Stimulated activated CD8-positive, alpha-beta memory T cell treated with anti-CD3 and anti-CD28 coated beads, Interleukin-12 subunit alpha, Interleukin-12 subunit beta, amount 100 ng/mL, for 4 hours (primary cell): ENCODE results near the gene LCT.
A peak's percentile ranks its signal among the peaks of the same experiment; 100 is the strongest.
"Not testable (repeated sequence)": the region's sequence is repeated elsewhere in the genome, so short reads cannot be mapped to it uniquely, and the experiment has no call there.

ENCODE experiments used
- DNase-seq: peaks from one replicate; pipeline ENCODE4 v3.0.0-alpha.2; 2020; ENCODE audit warnings: low read depth

Gene LCT

DNA sequence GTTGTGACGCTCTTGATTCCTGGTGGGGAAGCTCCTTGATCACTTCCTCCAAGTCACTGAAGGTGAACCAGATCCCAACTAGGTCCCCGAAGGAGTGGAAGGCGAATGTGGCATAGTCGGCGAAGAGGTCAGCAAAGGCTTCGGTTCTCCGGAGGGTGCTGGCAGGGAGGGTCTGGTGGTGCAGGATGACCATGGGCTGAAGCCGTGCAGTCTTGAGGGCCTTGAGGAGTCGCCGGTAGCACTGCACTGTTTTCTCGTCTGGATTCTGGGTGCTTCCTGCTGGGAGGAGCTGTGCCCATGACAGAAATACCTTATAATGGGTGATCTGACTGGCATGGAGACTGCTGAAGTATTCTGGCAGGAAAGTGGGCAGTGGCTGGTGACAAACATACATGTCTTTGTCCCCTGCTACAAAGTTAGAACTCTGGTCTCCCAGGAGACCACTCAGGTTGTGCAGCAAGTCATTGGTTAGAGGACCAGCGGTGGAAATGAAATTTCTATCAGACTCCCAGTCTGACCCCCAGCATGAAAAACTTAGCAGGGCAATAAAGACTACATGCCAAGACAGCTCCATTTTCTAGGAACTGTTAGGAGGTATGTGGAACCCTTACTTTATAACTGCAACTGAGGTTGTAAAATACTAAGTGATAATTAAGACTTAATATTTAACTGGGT is at the start of gene LCT:
LCT (minus strand) TSS at position 589 of the 675 bp plus-strand sequence; CDS start at position 574, 15 bp downstream.
- DNase-seq, result no peak

DNA sequence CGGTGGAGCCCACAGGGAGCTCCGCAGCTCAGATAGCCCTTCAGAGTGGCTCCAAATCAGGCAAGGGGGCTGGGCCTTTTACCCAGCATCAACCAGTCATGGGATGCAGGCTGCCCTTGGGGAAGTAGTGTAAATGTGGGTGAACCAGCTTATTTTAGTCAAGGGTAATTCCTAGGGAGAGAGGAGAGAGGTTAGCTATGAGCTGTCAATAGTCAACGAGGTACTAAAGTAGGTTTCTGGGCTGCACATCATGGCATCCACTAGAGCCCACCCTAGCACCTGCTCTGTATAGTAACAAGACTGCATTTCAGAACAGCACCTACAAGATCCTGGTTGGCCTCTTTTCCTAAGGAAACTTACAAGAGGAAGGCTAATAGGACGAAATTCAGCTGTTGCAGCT is 48.7 kb upstream of the LCT start:
- DNase-seq, result no peak

DNA sequence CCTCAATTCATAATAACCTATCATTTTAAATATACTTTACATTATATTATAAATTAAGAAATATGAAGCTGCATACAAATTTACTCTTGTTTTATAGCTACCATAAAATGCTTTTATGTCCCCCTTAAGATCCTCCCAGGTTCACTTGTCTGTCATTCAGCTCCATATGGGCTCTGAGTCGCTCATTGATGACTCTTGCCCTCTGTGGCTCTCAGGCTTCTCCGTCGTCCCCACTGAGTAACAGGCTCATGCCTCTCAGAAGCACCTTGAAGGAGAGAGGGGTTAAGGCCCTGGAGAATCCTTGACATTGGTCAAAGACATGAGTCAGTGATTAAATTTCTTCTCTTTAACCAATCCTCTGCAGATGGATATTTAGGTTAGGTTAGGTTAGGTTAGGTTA is 45.4 kb upstream of the LCT start:
- no peak for DNase-seq

DNA sequence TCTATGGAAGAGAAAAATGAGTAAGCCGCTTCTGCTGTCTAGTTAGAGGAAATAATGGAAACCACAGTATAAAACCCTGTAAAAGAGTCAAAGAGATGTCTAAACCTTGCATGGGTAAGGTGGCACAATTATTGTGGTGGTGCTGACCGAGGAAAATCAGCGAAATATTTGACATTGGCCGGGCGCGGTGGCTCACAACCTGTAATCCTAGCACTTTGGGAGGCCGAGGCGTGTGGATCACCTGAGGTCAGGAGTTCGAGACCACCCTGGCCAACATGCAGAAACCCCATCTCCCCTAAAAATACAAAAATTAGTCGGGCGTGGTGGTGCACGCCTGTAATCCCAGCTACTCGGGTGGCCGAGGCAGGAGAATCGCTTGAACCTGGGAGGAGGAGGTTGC is 39.8 kb upstream of the LCT start:
- DNase-seq, result not testable (repeated sequence)

DNA sequence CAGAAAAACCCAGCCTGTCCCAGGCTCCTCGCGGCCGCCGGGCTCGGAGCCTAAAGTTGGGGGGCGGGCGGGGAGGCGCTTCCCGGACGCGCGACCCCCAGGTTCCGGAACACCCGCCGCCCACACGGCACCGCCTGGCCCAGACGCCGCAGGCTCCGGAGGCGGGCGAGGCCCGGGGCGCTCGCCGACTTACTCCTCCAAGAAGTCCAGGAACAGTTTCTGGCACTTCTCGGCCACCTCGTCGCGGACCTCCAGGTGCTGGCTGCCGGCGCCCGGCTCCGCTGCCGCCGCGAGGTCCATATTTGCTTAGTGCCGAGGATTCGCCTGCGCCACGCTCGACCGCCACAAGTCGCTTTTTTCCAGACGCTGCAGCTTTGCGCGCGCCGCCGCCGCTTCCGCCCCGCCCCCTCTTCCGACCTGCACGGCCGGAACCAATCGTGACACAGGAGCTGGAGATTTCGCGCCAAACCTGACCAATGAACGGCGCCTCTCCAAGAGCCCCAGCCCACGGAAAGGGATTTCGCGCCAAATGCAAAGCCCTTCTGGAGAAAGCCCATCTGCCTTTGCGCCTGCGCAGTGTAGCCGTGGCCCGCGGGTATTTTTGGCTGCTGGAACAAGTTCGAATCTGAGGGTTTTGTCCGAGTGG is 39.2 kb upstream of the LCT start, which contains the start of gene MCM6:
MCM6 (minus strand) TSS at position 378 of the 646 bp plus-strand sequence; CDS start at position 300, 78 bp downstream.
- DNase-seq, result peak; percentile 95

DNA sequence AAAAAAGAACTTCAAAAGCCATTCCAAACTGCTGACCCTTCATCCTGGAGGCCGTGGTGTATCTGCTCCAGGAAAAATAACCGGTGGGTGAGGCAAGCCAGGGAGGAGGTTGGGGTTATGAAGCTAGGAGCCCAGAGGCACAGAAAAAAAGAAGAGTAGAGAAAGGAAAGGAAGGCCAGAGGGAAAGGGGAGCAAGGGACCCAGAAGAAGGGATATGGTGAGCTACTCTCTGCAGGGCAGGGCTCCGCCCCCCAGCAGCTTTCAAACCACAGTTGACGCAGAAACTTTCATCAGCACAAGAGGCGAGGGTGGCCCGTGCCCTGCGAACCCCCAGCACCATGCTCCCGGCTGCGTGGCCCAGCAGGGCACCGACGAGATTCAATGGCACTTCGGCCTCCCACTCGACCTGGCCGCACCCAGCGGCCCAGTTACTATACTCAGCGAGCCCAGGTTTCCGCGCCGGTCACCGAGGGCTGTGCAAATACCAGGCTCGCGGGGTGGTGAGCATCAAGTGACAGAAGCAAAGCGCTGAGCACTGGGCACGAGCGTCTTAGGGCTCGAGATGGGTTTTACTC is 38.6 kb upstream of the LCT start:
- peak; percentile 55 for DNase-seq

DNA sequence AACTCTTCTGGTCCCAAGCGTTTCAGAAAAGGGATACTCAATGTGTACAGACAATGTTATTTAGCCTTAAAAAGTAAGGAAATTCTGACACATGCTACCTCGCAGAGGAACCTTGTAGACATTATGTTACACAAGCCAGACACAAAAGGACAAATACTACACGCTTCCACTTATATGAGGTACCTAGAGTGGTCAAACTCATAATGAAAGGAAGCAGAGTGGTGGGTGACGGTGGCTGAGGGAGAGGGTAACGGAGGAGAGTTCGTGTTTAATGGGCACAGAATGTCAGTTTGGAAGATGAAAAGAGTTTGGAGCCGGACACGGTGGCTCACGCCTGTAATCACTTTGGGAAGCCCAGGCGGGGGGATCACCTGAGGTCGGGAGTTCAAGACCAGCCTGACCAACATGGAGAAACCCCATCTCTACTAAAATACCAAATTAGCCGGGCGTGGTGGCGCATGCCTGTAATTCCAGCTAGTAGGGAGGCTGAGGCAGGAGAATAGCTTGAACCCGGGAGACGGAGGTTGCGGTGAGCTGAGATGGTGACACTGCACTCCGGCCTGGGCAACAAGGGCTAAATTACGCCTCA is 37.9 kb upstream of the LCT start:
- DNase-seq, result no peak

DNA sequence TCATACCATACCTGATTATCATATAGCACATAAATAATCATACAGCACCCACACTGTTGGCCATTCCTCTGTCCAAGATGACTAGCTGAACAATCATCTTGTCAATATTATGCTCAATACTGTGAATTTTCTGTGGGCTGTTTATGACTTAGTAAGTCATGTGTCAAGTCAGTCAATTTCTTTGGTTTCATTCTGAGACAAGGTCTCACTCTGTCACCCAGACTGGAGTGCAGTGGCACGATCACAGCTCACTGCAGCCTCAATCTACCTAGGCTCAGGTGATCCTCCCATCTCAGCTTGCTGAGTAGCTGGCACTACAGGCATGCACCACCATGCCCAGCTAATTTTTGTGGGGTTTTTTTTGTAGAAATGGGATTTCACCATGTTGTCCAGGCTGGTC is 33.6 kb upstream of the LCT start:
- no peak for DNase-seq

DNA sequence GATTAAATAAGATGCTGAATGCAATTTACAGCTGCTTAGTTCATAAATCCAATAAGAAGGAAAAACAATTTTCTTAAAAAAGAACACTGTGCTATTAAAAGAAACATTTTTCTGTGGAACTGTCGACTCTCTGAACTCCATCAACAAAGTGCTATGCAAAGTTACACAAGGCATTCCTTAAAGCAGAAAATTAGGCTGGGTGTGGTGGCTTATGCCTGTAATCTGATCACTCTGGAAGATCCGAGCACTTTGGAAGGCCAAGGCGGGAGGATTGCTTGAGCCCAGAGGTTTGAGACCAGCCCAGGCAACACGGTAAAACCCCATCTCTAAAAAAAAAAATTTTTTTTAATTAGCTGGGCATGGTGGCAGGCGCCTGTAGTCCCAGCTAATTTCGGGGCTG is 26.2 kb upstream of the LCT start:
- no peak for DNase-seq

DNA sequence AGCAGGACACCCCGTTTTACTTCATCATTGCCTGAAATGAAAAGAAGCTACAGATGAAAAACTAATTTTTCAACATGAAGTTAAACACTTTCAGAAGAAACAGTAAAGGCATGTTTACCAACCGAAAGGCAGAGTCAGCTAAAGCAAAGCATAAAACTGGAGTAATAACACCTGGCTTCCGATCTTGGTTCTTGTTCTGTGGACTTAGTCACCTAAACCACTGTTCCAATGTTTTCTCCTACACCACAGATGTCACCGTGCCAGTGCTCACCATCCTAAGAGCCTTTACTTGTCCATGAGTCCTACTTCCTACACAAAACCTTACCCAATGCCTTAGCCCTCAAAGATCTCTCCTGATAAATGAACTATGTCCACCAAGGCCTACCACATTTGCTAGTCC is 25.7 kb upstream of the LCT start:
- no peak for DNase-seq

DNA sequence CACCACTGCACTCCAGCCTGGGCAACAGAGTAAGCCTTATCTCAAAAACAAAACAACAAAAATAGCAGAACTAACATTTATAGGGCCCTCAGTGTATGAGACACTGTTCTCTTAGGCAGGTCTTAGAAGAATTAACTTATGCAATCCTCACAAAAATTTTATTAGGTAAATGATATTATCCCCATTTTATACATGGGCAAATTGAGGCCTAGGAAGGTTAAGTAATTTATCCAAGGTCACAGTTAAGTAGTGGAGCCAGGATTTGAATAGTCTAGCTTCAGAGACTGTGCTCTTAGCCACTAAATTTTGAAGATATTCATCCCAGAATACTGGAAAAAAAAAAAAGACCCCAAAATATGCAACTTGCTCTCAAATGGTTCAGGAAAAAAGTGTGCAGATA is 16.4 kb upstream of the LCT start:
- no peak for DNase-seq

DNA sequence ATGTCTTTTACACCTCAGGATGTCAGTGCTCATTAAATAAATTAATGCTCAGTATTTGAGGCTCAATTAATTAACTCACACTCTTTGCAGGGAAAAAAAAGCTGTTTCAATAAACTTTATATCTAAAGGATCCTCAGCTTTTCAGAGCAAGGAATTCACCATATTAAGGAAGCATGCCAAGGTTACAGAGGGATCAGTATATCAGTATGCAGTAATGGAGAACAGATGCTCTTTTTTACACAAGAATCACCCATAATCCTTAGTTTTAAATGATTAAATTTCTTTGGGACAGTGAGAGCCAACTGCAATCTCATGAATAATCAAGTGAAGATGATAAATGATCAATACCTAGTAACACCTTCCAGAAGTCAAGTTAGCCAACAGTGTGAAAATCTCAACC is 14.9 kb upstream of the LCT start:
- no peak for DNase-seq

DNA sequence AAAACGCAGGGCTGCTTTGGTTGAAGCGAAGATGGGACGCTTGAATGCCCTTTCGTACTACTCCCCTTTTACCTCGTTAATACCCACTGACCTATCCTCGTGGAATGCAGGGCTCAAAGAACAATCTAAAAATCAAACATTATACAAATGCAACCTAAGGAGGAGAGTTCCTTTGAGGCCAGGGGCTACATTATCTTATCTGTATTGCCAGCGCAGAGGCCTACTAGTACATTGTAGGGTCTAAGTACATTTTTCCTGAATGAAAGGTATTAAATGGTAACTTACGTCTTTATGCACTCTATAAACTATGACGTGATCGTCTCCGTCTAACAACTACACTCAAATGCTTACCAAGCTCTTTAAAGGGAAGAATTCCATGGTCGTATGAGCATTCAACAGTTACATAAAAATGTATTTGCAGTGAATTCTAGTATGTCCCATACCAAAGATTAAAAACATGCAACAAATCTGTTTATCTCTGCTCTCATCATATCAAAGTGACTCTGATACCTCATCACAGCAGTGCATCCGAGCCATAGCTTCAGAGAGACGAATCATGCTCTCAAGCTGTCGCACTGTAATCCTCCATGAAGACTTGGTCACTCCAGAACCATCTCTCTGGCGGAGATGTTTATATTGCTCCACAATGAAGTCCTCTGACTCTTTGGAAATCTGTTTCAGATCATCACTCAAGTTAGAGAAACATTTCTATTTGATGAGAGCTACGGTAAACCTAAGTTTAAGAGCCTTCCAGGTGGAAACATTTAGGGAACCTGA is 14.1 kb upstream of the LCT start:
- DNase-seq, result no peak

DNA sequence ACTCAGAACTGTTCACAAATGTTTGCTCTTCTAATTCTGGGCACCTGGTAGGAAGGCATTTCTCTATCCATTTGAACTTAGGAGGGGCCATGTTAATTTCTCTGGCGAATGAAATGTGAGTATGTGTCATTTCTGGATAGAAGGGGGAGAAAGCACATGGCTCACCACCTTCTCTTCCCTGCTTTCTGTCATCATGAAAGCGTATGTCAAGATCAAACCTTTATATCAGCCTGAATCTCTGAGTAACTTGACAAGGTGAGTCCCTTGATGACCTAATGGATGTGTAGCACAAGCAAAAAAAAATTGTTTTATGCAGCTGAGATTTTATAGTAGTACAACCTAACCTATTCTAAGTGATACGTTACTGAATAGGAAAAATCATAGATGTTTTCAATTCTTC is 12.1 kb upstream of the LCT start:
- DNase-seq, result no peak

DNA sequence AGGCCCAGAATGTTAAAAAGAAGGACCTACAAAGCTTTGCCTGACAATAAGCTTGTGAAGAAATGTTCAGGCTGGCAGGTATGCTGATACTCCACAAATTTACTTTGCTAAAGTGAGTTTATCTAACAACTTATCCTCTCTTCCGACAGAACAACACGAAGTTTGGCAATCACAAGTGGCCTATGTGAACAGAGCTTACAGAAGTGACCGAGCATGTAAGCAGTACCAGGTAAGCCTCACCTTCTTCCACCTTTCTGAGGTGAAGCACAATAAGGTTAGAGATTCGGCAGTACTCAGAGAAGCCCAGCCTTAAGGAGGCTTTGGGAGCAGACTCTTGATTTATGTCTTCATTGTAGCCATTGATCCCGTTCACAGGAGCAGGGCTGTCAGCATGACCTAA is 9.0 kb upstream of the LCT start:
- DNase-seq, result no peak

DNA sequence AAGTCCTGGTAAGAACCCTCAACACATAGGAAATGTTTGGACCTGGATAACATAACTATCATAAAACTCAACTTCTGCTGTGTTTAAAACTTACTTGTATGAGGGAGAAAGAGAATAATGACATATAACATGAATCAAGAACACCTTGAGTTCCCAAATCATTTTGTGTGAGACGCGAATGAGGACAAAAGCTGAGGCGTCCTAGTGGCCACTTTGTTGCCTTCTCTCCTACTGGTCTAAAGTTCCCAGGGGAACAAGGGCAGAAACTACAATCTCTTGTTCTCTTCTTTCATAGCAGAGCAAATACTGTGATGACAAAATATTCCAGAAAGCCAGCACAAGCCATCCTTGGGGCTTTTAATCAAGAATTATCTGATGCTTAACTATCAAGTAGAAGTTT is 8.3 kb upstream of the LCT start:
- DNase-seq, result no peak

DNA sequence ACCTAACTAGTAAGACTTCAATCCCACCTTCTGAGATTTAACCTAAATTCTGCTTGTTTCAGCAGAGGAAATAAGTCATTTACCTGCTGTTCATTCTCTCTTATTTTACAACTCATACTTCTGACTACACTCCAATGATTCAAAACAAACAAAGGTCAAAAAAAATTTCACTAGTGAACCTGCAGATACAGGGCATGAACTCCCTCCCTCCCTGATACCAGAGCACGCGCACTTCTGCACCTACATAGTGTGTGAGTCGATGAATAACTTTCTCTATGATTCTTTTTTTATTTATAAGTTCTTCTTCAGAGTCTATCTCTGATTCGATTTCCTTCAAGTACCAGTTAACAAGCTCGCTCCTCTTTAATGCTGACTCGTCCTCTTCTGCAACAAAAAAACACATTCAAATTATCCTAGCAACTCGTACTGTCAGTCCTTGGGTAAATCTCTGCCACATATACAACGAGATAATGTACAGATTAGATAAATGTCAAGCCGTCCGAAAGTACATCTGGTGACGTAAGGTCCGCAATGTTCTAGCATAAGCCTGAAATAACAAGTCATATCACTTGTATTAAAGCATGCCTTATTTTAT is 7.4 kb upstream of the LCT start:
- no peak for DNase-seq

DNA sequence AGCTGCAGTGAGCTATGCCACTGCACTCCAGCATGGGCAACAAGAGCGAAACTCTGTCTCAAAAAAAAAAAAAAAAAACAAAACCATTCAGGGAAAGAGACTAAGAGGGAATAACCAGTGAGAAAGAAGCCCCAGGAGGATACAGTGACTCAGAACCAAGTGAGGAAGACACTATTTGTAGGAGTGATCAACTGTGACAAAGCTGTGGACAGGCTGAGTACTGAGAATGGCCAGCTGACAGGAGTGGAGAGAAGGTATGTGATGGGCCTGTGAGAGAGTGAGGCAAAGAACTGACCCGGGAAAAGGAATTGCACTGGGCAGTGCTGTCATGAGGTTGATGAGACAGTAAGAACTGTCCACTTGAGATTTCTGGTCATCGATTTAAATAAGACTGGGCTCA is 6.7 kb upstream of the LCT start:
- DNase-seq, result no peak

DNA sequence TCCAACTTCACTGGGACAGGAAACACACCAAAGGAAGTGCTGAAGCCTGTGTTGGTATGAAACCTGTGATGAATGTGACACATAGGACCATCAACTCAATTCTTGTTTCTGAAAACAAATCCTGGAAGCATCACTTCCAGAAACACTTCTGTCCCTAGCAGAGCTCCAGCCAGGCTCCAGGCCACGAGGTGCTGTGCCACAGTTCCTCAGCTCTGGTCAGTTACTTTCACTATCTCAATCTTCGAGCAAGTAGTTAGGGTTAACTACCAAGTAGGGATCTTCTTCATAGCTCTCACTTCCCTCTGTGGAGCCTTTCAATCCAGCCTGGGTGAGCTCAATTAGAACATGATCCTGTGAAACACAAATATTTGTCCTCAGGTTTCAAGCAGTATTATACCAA is 3.6 kb upstream of the LCT start:
- DNase-seq, result no peak

DNA sequence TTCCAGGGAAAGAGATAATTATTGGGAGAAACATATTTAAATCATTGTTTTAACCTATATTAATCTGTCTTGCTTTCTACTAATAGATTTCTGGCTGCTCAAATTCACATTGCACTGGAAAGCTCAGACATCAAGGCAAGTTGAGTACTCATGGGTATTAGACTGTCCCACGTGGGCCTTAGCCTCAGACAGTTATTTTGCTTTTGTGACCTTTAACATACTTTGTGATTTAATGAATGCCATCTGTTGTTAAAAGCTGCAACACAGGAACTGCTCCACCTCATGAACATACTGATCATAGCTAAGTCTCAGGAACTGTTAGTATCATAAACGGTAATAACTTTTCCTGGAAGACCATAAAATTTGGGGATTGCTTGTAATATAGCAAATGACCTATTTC is 2.7 kb upstream of the LCT start:
- DNase-seq, result no peak

DNA sequence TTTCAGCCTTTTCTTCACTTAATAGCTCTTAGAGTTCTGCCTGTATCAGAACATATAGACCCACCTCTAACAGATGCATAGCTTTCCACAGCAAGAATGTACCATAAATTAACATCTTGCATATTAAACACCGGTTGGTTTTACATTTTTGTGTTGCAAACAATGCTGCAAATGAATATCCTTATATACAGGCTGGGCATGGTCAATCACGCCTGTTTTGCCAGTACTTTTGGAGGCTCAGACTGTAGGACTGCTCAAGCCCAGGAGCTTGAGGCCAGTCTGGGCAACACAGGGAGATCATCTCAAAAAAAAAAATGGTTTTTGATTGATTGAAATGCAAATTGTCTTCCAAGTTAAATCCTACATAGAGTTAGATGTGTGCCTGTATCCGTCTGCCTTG is 1.5 kb upstream of the LCT start:
- no peak for DNase-seq

DNA sequence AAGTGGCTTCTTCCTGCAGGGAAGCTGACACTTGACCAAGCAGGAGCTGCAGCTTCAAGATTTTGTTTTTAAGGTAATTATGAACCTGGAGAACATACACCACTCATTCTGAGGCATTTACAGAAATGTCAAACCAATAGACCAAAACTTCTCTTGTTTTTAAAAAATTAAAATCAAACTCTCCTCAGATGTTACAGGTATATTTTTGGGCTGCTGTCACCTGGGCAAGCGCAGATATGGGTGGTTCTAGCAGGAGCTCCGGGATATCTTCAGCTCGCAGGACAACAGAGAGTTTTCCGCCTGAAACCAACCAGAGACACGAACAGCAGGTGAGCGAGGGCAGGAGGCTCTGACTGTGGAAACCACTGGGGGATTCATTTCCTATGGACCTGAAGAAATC is 4.1 kb downstream of the LCT start:
- no peak for DNase-seq
